HG03520 (cell line): ENCODE results near the gene GNG7.
"Not testable (repeated sequence)": the region's sequence is repeated elsewhere in the genome, so short reads cannot be mapped to it uniquely, and the experiment has no call there.

Source experiments
- ATAC-seq: cut with Tn5 transposase; IDR thresholded peaks from one replicate; pipeline ENCODE4 v1.9.1; 2021; ENCODE audit warnings: mild to moderate bottlenecking, moderate library complexity; ENCODE audit not compliant: unreplicated experiment

Gene GNG7

GRCh38 chr19:2625434-2625833, 77.1 kb downstream of the GNG7 start:
- no peak for ATAC-seq

GRCh38 chr19:2624537-2625091, 77.9 kb downstream of the GNG7 start:
- ATAC-seq = no peak

- no peak for ATAC-seq
These were observed 78.7 kb downstream of the GNG7 start for GRCh38 chr19:2623798-2624197.

GRCh38 chr19:2622371-2622961, 80.0 kb downstream of the GNG7 start:
- not testable (repeated sequence) for ATAC-seq

- no peak for ATAC-seq
These were observed 83.4 kb downstream of the GNG7 start for GRCh38 chr19:2619076-2619475.

- ATAC-seq = no peak
These were observed 83.9 kb downstream of the GNG7 start for GRCh38 chr19:2618611-2619010.

- ATAC-seq = no peak
These were observed 84.9 kb downstream of the GNG7 start for GRCh38 chr19:2617393-2618165.

- no peak for ATAC-seq
These were observed 85.6 kb downstream of the GNG7 start for GRCh38 chr19:2616741-2617392.

- no peak for ATAC-seq
These were observed 86.7 kb downstream of the GNG7 start for GRCh38 chr19:2615782-2616181.

- no peak for ATAC-seq
These were observed 88.8 kb downstream of the GNG7 start for GRCh38 chr19:2613507-2614295.

- ATAC-seq = no peak
These were observed 89.8 kb downstream of the GNG7 start for GRCh38 chr19:2612619-2613249.

GRCh38 chr19:2611483-2612464, 90.7 kb downstream of the GNG7 start:
- ATAC-seq = no peak

- ATAC-seq = no peak
These were observed 91.6 kb downstream of the GNG7 start for GRCh38 chr19:2610637-2611482.

GRCh38 chr19:2609389-2610116, 92.9 kb downstream of the GNG7 start:
- ATAC-seq = no peak

GRCh38 chr19:2609034-2609388, 93.5 kb downstream of the GNG7 start:
- not testable (repeated sequence) for ATAC-seq

- no peak for ATAC-seq
These were observed 93.9 kb downstream of the GNG7 start for GRCh38 chr19:2608602-2608922.

GRCh38 chr19:2607712-2608601, 94.5 kb downstream of the GNG7 start:
- ATAC-seq = peak; percentile 36
